ENCODE results near the gene FNTB.
"Not testable (repeated sequence)": the region's sequence is repeated elsewhere in the genome, so short reads cannot be mapped to it uniquely, and the experiment has no call there.

The FNTB gene

GRCh38 chr14:65027127-65027799 lies 40.6 kb downstream of the FNTB start:
- Histone ChIP-seq H3K79me1 (ENCODE audit: low read length) (no peaks in the 10 kb centered on the region), H2AFZ (ENCODE audit: insufficient read depth, low read length, poor library complexity) (no peak overlapping the region), H3K4me1 (ENCODE audit: control insufficient read depth in 1 of 2, insufficient read depth in 2 of 2, low read length in 2 of 2) (no peaks in the 10 kb centered on the region), H2AK5ac (ENCODE audit: low read length) (no peak overlapping the region), H3K23ac (ENCODE audit: low read length) (no peak overlapping the region), H2BK120ac (ENCODE audit: insufficient read depth, low read length, poor library complexity) (no peak overlapping the region), H3K4me3 (ENCODE audit: low read depth, low read length) (no peak overlapping the region), H3K79me2 (ENCODE audit: control insufficient read depth, insufficient read depth, low read length, poor library complexity) (no peaks in the 10 kb centered on the region), H3K9me3 (ENCODE audit: insufficient read depth, low read depth, low read length) (no peaks in the 10 kb centered on the region), H3K36me3 (ENCODE audit: control insufficient read depth in 1 of 2, insufficient read depth in 2 of 2, low read length in 2 of 2) (peaks cover 8 to 11% of the 10 kb centered on the region in 2 experiments), H2BK5ac (ENCODE audit: low read depth, low read length, poor library complexity) (no peak overlapping the region), H4K12ac (ENCODE audit: low read depth, low read length) (no peak overlapping the region), H3K9ac (ENCODE audit: low read length) (no peak overlapping the region), H3K4me2 (ENCODE audit: low read length) (no peak overlapping the region), H3K27me3 (ENCODE audit: insufficient read depth, low read length) (no peaks in the 10 kb centered on the region), H3K14ac (ENCODE audit: low read length) (no peak overlapping the region), H3K4ac (ENCODE audit: low read depth, low read length) (no peak overlapping the region), H3K18ac (ENCODE audit: low read length) (no peak overlapping the region), H4K8ac (ENCODE audit: low read depth, low read length) (no peak overlapping the region), H4K91ac (ENCODE audit: low read depth, low read length) (no peak overlapping the region), H3K27ac (ENCODE audit: low read depth, low read length) (no peak overlapping the region), H2BK12ac (ENCODE audit: low read length) (no peak overlapping the region)
- no peak for DNase-seq
- no CpG with 5 or more reads among the region's 11 CpGs for WGBS (ENCODE audit: extremely low coverage, insufficient coverage, insufficient read length)

- H2AK5ac ChIP-seq (ENCODE audit: low read length), result no peak overlapping the region
- H3K9ac ChIP-seq (ENCODE audit: low read length), result no peak overlapping the region
- no peaks in the 10 kb centered on the region for H3K4me1 ChIP-seq (ENCODE audit: control insufficient read depth in 1 of 2, insufficient read depth in 2 of 2, low read length in 2 of 2)
- H3K18ac ChIP-seq (ENCODE audit: low read length), result no peak overlapping the region
- H3K4me3 ChIP-seq (ENCODE audit: low read depth, low read length), result no peak overlapping the region
- no peaks in the 10 kb centered on the region for H3K79me2 ChIP-seq (ENCODE audit: control insufficient read depth, insufficient read depth, low read length, poor library complexity)
- no peak overlapping the region for H3K23ac ChIP-seq (ENCODE audit: low read length)
- DNase-seq, result no peak
- H3K79me1 ChIP-seq (ENCODE audit: low read length), result no peaks in the 10 kb centered on the region
- H3K14ac ChIP-seq (ENCODE audit: low read length), result no peak overlapping the region
- H2BK5ac ChIP-seq (ENCODE audit: low read depth, low read length, poor library complexity), result no peak overlapping the region
- no peak overlapping the region for H3K4me2 ChIP-seq (ENCODE audit: low read length)
- H3K4ac ChIP-seq (ENCODE audit: low read depth, low read length), result no peak overlapping the region
- H4K8ac ChIP-seq (ENCODE audit: low read depth, low read length), result no peak overlapping the region
- no peak overlapping the region for H2AFZ ChIP-seq (ENCODE audit: insufficient read depth, low read length, poor library complexity)
- H2BK12ac ChIP-seq (ENCODE audit: low read length), result no peak overlapping the region
- H3K27ac ChIP-seq (ENCODE audit: low read depth, low read length), result no peak overlapping the region
- H4K12ac ChIP-seq (ENCODE audit: low read depth, low read length), result no peak overlapping the region
- H3K9me3 ChIP-seq (ENCODE audit: insufficient read depth, low read depth, low read length), result no peaks in the 10 kb centered on the region
- H2BK120ac ChIP-seq (ENCODE audit: insufficient read depth, low read length, poor library complexity), result no peak overlapping the region
- WGBS (ENCODE audit: extremely low coverage, insufficient coverage, insufficient read length), result no CpG with 5 or more reads among the region's 3 CpGs
- H3K36me3 ChIP-seq (ENCODE audit: control insufficient read depth in 1 of 2, insufficient read depth in 2 of 2, low read length in 2 of 2), result peaks cover 11 to 14% of the 10 kb centered on the region in 2 experiments
- H4K91ac ChIP-seq (ENCODE audit: low read depth, low read length), result no peak overlapping the region
- no peaks in the 10 kb centered on the region for H3K27me3 ChIP-seq (ENCODE audit: insufficient read depth, low read length)
Observed at GRCh38 chr14:65028937-65029336, 42.2 kb downstream of the FNTB start.

GRCh38 chr14:65031321-65031720 lies 44.6 kb downstream of the FNTB start:
- H4K91ac ChIP-seq (ENCODE audit: low read depth, low read length); H2BK120ac ChIP-seq (ENCODE audit: insufficient read depth, low read length, poor library complexity); H2AK5ac ChIP-seq (ENCODE audit: low read length); H3K4ac ChIP-seq (ENCODE audit: low read depth, low read length); H2BK5ac ChIP-seq (ENCODE audit: low read depth, low read length, poor library complexity); H4K12ac ChIP-seq (ENCODE audit: low read depth, low read length); H3K27ac ChIP-seq (ENCODE audit: low read depth, low read length); H3K4me2 ChIP-seq (ENCODE audit: low read length); H3K79me2 ChIP-seq (ENCODE audit: control insufficient read depth, insufficient read depth, low read length, poor library complexity); H3K9ac ChIP-seq (ENCODE audit: low read length); DNase-seq; H2BK12ac ChIP-seq (ENCODE audit: low read length); H2AFZ ChIP-seq (ENCODE audit: insufficient read depth, low read length, poor library complexity); H3K18ac ChIP-seq (ENCODE audit: low read length); H3K79me1 ChIP-seq (ENCODE audit: low read length); H4K8ac ChIP-seq (ENCODE audit: low read depth, low read length); H3K4me3 ChIP-seq (ENCODE audit: low read depth, low read length); H3K4me1 ChIP-seq (ENCODE audit: control insufficient read depth in 1 of 2, insufficient read depth in 2 of 2, low read length in 2 of 2); H3K9me3 ChIP-seq (ENCODE audit: insufficient read depth, low read depth, low read length); H3K27me3 ChIP-seq (ENCODE audit: insufficient read depth, low read length); H3K23ac ChIP-seq (ENCODE audit: low read length); H3K14ac ChIP-seq (ENCODE audit: low read length): not testable (repeated sequence)
- peaks cover 10 to 14% of the 10 kb centered on the region in 2 experiments for H3K36me3 ChIP-seq (ENCODE audit: control insufficient read depth in 1 of 2, insufficient read depth in 2 of 2, low read length in 2 of 2)
- WGBS (ENCODE audit: extremely low coverage, insufficient coverage, insufficient read length), result no CpG with 5 or more reads among the region's 10 CpGs

GRCh38 chr14:65032319-65032718 lies 45.6 kb downstream of the FNTB start:
- no peak for DNase-seq
- Histone ChIP-seq H3K18ac (ENCODE audit: low read length) (no peak overlapping the region), H4K91ac (ENCODE audit: low read depth, low read length) (no peak overlapping the region), H3K4me3 (ENCODE audit: low read depth, low read length) (no peak overlapping the region), H3K27me3 (ENCODE audit: insufficient read depth, low read length) (no peaks in the 10 kb centered on the region), H3K9ac (ENCODE audit: low read length) (no peak overlapping the region), H2BK12ac (ENCODE audit: low read length) (no peak overlapping the region), H3K9me3 (ENCODE audit: insufficient read depth, low read depth, low read length) (no peaks in the 10 kb centered on the region), H3K27ac (ENCODE audit: low read depth, low read length) (no peak overlapping the region), H3K23ac (ENCODE audit: low read length) (no peak overlapping the region), H3K4ac (ENCODE audit: low read depth, low read length) (no peak overlapping the region), H2BK5ac (ENCODE audit: low read depth, low read length, poor library complexity) (no peak overlapping the region), H4K8ac (ENCODE audit: low read depth, low read length) (no peak overlapping the region), H3K79me2 (ENCODE audit: control insufficient read depth, insufficient read depth, low read length, poor library complexity) (no peaks in the 10 kb centered on the region), H3K79me1 (ENCODE audit: low read length) (no peaks in the 10 kb centered on the region), H3K4me2 (ENCODE audit: low read length) (no peak overlapping the region), H3K4me1 (ENCODE audit: control insufficient read depth in 1 of 2, insufficient read depth in 2 of 2, low read length in 2 of 2) (peaks cover 0 to 5% of the 10 kb centered on the region in 2 experiments), H4K12ac (ENCODE audit: low read depth, low read length) (no peak overlapping the region), H3K14ac (ENCODE audit: low read length) (no peak overlapping the region), H2BK120ac (ENCODE audit: insufficient read depth, low read length, poor library complexity) (no peak overlapping the region), H2AK5ac (ENCODE audit: low read length) (no peak overlapping the region), H2AFZ (ENCODE audit: insufficient read depth, low read length, poor library complexity) (no peak overlapping the region), H3K36me3 (ENCODE audit: control insufficient read depth in 1 of 2, insufficient read depth in 2 of 2, low read length in 2 of 2) (peaks cover 8 to 12% of the 10 kb centered on the region in 2 experiments)
- no CpG with 5 or more reads among the region's 11 CpGs for WGBS (ENCODE audit: extremely low coverage, insufficient coverage, insufficient read length)

Measured in trophoblast cell (in vitro differentiated cells and primary cell).